Activated naive CD4-positive, alpha-beta T cell treated with anti-CD3 and anti-CD28 coated beads, Interleukin-2, amount 10 ng/mL, durations not matched to agents 7 days and 5 days (primary cell): ENCODE measurements around the gene CFAP46.

Experiments
- CTCF ChIA-PET: fragments of 350-600 bp; sonication (Branson Sonifier 250); formaldehyde crosslinking; loops from one replicate; lab custom pipeline; 2021; ENCODE audit warnings: antibody characterized with exemption; lab: Charles Lee
- DNase-seq: peaks from one replicate; pipeline ENCODE4 v3.0.0-alpha.2; 2020
- H3K27ac Mint-ChIP-seq: one replicate; pipeline ENCODE4 v1.8.0; 2021; ENCODE audit warnings: mild to moderate bottlenecking, moderate library complexity, mixed read lengths
- H3K27me3 Mint-ChIP-seq: one replicate; pipeline ENCODE4 v1.8.0; 2021; ENCODE audit warnings: mild to moderate bottlenecking, mixed read lengths
- H3K36me3 Mint-ChIP-seq: one replicate; pipeline ENCODE4 v1.8.0; 2021; ENCODE audit warnings: mixed read lengths
- H3K4me1 Mint-ChIP-seq: one replicate; pipeline ENCODE4 v1.8.0; 2021; ENCODE audit warnings: mixed read lengths
- H3K4me3 Mint-ChIP-seq: one replicate; pipeline ENCODE4 v1.8.0; 2021; ENCODE audit warnings: mild to moderate bottlenecking, moderate library complexity, mixed read lengths
- H3K9me3 Mint-ChIP-seq: one replicate; pipeline ENCODE4 v1.8.0; 2021; ENCODE audit warnings: mixed read lengths

CFAP46 gene

DNA sequence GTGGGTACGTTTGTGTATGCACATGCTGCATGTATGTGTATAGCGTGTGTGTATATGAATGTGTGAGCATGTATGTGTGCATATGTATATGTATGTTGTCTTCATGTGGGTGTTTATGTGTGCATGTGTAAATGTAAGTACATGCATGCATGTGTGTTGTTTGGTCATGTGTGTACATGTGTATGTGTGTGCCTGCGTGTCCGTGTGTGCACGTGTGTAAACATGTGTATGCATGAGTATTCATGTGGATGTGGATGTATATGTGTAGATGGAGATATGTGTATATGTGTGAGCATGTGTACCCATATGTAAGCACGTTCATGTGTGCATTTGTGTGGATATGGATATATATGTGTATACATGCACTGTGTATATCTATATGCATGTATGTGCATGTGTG lies 5.5 kb upstream of the CFAP46 start:
- Mint-ChIP-seq H3K9me3 (peaks cover 2% of the 10 kb centered on the region), H3K36me3 (no peaks in the 10 kb centered on the region), H3K27me3 (peaks cover 41% of the 10 kb centered on the region), H3K4me1 (peaks cover 4% of the 10 kb centered on the region), H3K4me3 (no peak overlapping the region), H3K27ac (no peak overlapping the region)
- no peak for DNase-seq
- CTCF ChIA-PET, result no interaction called here

DNA sequence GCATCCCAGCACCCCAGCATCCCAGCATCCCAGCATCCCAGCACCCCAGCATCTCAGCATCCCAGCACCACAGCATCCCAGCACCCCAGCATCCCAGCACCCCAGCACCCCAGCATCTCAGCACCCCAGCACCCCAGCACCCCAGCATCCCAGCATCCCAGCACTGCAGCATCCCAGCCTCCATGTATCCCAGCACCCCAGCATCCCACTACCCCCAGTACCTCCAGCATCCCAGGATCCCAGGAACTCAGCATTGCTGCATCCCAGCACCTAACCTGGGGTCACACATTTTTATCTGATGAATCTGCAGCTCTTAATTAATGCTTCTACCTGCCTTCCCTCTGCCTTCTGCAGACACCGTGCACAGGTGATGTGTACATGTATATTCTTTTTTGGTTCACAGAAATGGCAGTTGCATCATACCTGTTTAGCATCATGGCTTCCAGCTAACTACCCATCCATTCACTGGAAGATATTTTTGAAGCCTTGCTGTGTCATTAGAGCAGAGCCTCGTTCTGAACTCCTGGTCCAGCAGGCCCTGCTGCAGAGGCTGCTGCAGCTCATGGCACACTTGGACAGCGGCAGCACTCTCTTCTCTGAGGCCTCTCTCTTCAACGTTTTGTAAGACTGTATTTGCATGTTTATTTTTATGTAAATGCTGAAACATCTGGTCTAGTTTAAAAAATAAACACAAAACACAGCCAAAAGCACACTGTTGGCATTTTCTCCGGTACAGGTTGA lies 4.6 kb upstream of the CFAP46 start:
- no peak overlapping the region for H3K4me3 Mint-ChIP-seq
- CTCF ChIA-PET, result no interaction called here
- peaks cover 2% of the 10 kb centered on the region for H3K9me3 Mint-ChIP-seq
- peaks cover 4% of the 10 kb centered on the region for H3K4me1 Mint-ChIP-seq
- peaks cover 41% of the 10 kb centered on the region for H3K27me3 Mint-ChIP-seq
- no peak for DNase-seq
- no peaks in the 10 kb centered on the region for H3K36me3 Mint-ChIP-seq
- H3K27ac Mint-ChIP-seq, result no peak overlapping the region

GRCh38 chr10:132946311-132946710 lies 3.9 kb upstream of the CFAP46 start:
- H3K27me3 Mint-ChIP-seq, result peaks cover 41% of the 10 kb centered on the region

GRCh38 chr10:132945894-132946255 lies 3.5 kb upstream of the CFAP46 start:
- CTCF ChIA-PET, result no interaction called here
- Mint-ChIP-seq H3K9me3 (peaks cover 2% of the 10 kb centered on the region), H3K27me3 (peaks cover 41% of the 10 kb centered on the region), H3K4me3 (no peak overlapping the region), H3K36me3 (no peaks in the 10 kb centered on the region), H3K4me1 (peaks cover 2% of the 10 kb centered on the region), H3K27ac (no peak overlapping the region)
- no peak for DNase-seq

More at GRCh38 chr10:132946311-132946710, 3.9 kb upstream of the CFAP46 start:
- CTCF ChIA-PET, result no interaction called here
- H3K9me3 Mint-ChIP-seq, result peaks cover 2% of the 10 kb centered on the region
- H3K4me3 Mint-ChIP-seq, result no peak overlapping the region
- H3K27ac Mint-ChIP-seq, result no peak overlapping the region
- peaks cover 2% of the 10 kb centered on the region for H3K4me1 Mint-ChIP-seq
- DNase-seq, result no peak
- no peaks in the 10 kb centered on the region for H3K36me3 Mint-ChIP-seq

DNA sequence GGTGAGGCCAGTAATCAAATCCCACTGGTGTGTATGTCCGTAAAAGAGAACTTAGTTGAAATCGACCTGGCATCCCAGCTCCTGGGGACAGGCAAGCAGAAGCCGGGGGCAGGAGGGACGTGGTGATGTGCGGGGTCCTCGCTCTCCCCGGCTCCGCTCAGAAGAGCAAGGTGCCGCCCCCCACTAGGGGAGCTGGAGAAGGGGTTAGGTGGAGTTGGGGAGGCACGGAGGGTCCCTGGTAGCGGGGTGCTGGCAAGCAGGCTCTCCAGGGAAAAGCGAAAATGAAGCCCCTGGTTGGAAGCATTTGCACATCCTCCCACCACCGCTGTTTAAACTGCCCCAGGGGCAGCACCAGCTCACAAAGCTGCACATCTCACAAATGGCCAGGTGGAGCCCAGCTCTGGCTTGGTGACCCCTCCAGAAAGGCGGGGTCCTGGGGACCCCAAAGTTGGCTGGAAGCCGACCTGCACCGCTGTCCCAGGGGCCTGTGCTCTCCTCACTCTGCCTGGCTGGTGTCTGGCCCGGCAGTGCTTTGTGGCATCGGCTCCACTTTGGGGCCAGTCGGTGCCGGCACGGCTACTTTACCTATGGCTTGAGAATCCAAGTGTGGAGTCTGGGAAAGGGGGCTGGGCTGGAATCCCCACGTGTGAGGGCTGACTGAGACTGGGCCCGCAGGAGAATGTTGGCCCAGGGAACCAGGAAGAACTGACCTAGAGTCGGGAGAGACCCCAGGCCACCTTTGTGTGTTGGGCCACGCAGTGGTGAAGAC lies 2.9 kb upstream of the CFAP46 start:
- CTCF ChIA-PET, result no interaction called here
- H3K36me3 Mint-ChIP-seq, result no peaks in the 10 kb centered on the region
- H3K4me1 Mint-ChIP-seq, result peaks cover 2% of the 10 kb centered on the region
- H3K9me3 Mint-ChIP-seq, result peaks cover 2% of the 10 kb centered on the region
- no peak overlapping the region for H3K4me3 Mint-ChIP-seq
- no peak for DNase-seq
- H3K27ac Mint-ChIP-seq, result no peak overlapping the region
- H3K27me3 Mint-ChIP-seq, result peaks cover 47% of the 10 kb centered on the region

- H3K4me1 Mint-ChIP-seq, result peaks cover 2% of the 10 kb centered on the region
- DNase-seq, result no peak
- CTCF ChIA-PET, result no interaction called here
- peaks cover 55% of the 10 kb centered on the region for H3K27me3 Mint-ChIP-seq
- no peak overlapping the region for H3K4me3 Mint-ChIP-seq
- H3K27ac Mint-ChIP-seq, result no peak overlapping the region
- H3K36me3 Mint-ChIP-seq, result no peaks in the 10 kb centered on the region
- H3K9me3 Mint-ChIP-seq, result peaks cover 2% of the 10 kb centered on the region
Observed at GRCh38 chr10:132944510-132944909, 2.1 kb upstream of the CFAP46 start.

DNA sequence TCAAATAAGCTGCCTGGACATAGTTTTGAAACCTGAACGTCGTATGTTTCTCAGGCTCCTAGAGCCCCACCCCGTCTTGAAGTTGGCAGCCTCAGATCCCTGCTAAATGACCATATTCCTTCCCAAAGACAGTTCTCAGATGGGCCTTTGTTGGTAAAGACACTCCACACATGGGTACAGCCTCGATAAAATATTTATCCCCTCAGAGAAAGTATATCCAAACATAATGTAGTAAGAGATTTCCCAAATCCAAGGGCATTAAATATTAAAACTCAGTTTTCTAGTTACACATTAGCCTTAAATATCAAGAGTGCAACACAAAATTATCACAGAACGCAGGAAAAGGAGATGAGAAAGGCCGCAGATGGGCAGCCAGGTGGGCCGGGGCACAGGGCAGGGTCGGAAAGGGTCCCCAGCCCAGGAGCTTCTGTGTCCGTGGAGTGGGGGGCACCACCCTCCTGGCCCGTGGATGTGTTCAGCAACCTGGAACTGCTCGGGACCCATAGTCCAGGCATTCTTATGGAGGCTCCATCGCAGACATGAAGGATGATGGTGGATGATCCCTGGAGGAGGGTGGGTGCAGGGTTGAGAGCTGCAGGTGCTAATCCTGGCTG lies 1.5 kb upstream of the CFAP46 start:
- peaks cover 2% of the 10 kb centered on the region for H3K9me3 Mint-ChIP-seq
- CTCF ChIA-PET, result no interaction called here
- H3K27me3 Mint-ChIP-seq, result peaks cover 61% of the 10 kb centered on the region
- no peaks in the 10 kb centered on the region for H3K36me3 Mint-ChIP-seq
- H3K4me3 Mint-ChIP-seq, result no peak overlapping the region
- no peak overlapping the region for H3K27ac Mint-ChIP-seq
- peaks cover 2% of the 10 kb centered on the region for H3K4me1 Mint-ChIP-seq
- no peak for DNase-seq

GRCh38 chr10:132943058-132943790 lies 854 bp upstream of the CFAP46 start:
- Mint-ChIP-seq H3K9me3 (peaks cover 2% of the 10 kb centered on the region), H3K27ac (no peak overlapping the region), H3K4me3 (peak overlapping the region; percentile 41), H3K36me3 (no peaks in the 10 kb centered on the region), H3K4me1 (peaks cover 2% of the 10 kb centered on the region), H3K27me3 (peaks cover 68% of the 10 kb centered on the region)
- DNase-seq, result no peak
- CTCF ChIA-PET, result no interaction called here

DNA sequence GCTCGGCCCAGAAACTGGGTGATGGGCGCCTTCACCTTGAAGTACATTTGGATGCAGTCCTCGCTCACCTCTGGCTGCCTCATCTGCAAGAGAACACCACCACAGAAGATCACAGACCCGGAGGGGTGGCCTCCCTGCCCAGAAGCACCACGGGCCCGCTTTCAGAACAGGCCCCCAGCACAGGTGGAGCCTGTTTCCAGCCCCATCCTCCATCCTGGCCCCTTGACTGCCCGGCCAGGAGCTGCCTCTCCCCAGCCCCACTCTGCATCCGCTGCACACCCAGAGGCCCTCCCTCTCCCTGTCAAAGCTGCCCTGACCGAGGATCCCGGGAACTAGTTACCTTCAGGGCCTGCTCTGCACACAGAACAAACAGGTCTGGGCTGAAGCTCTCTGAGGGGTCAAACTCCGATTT lies 724 bp downstream of the CFAP46 start:
- Mint-ChIP-seq H3K27me3 (peaks cover 74% of the 10 kb centered on the region), H3K36me3 (no peaks in the 10 kb centered on the region), H3K4me1 (peaks cover 2% of the 10 kb centered on the region), H3K27ac (no peak overlapping the region), H3K9me3 (no peaks in the 10 kb centered on the region), H3K4me3 (no peak overlapping the region)
- no peak for DNase-seq
- CTCF ChIA-PET, result no interaction called here

DNA sequence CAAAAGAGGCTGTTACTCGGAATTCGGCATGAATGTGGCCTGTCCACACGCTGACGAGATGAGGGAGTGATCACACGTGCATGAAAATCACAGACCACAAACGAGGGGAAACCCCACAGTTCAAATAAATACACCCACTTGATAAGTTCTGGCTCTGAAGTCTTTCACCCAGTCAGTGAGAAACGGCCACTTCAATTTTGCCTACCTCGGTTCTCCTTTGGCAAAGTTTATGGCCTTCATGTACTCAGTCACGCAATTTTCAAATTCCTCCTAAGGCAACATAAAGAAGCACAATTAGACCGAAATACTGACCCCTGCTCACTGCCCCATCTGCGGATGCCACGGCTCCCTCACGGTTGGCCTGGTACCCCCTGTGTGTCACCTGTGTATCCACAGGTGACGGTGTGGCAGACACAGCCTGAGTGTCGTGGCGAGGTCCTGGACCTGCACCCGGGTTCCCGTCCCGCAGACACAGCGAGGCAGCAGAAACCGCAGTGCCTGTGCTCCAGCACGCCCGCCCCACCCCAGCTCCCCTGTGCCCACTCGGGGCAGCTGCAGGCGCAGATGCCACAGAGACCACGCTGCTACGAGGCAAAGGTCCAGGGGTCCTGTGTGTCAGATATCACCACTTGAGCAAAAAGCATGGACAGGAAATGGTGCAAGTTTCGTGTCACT lies 1.4 kb downstream of the CFAP46 start:
- CTCF ChIA-PET, result interaction anchor here (1.0 to 1.1 kb wide), 3 partner anchors 8 to 388 kb away, joined by 3 to 4 read pairs (median 4); no protein-coding TSS in a partner anchor
- no peak overlapping the region for H3K4me3 Mint-ChIP-seq
- H3K27me3 Mint-ChIP-seq, result peaks cover 73% of the 10 kb centered on the region
- no peak overlapping the region for H3K27ac Mint-ChIP-seq
- peaks cover 2% of the 10 kb centered on the region for H3K4me1 Mint-ChIP-seq
- DNase-seq, result no peak
- H3K9me3 Mint-ChIP-seq, result no peaks in the 10 kb centered on the region
- H3K36me3 Mint-ChIP-seq, result no peaks in the 10 kb centered on the region

DNA sequence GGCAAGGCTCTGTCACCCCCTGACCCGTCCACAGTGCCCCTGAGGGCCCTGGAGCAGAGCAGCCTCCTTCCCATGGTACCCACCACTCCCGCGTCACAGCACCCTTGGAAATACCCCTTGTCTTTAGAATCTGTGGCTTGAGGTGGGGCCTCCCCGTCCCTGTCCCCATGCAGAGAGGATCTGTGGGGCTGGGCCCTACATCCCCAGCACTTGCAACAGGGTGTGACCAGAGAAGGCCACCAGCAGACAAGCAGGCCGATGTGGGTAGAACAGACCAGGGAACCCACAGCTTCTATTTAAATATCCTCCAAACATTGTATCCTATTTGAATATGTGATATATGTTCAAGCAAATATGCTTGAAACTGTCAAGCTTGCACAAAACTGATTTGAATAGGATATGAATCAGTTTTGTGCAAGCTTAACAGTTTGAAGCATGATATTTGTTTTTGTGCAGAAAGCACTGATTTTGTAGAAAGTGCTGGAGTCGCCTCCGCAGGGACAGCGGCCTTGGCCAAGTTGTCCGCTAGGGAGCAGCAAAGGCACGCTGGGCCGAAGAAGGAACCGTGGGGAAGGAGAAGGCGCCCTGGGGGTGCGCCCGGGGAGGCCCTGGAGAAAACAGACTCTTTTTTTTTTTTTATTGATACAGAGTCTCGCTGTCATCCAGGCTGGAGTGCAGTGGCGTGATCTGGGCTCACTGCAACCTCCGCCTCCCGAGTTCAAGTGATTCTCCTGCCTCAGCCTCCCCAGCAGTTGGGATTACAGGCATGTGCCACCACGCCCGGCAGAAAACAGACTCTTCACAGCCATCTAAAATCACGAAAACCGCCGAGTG lies 2.2 kb downstream of the CFAP46 start:
- Mint-ChIP-seq H3K4me3 (no peak overlapping the region), H3K27ac (no peak overlapping the region), H3K36me3 (no peaks in the 10 kb centered on the region), H3K4me1 (peaks cover 2% of the 10 kb centered on the region), H3K27me3 (peaks cover 68% of the 10 kb centered on the region), H3K9me3 (no peaks in the 10 kb centered on the region)
- peak; percentile 66 for DNase-seq
- CTCF ChIA-PET, result interaction anchor here (1.0 to 1.1 kb wide), 3 partner anchors 8 to 389 kb away, joined by 3 to 4 read pairs (median 4); no protein-coding TSS in a partner anchor

GRCh38 chr10:132939378-132939955 lies 2.9 kb downstream of the CFAP46 start:
- H3K27me3 Mint-ChIP-seq, result peaks cover 66% of the 10 kb centered on the region
- H3K27ac Mint-ChIP-seq, result no peak overlapping the region
- H3K36me3 Mint-ChIP-seq, result no peaks in the 10 kb centered on the region
- no peak for DNase-seq
- H3K4me1 Mint-ChIP-seq, result peaks cover 2% of the 10 kb centered on the region
- CTCF ChIA-PET, result interaction anchor here (1.0 to 1.1 kb wide), 3 partner anchors 9 to 390 kb away, joined by 3 to 4 read pairs (median 4); no protein-coding TSS in a partner anchor
- no peak overlapping the region for H3K4me3 Mint-ChIP-seq
- H3K9me3 Mint-ChIP-seq, result no peaks in the 10 kb centered on the region
